Kidney (tissue), 14 donors: ENCODE data around the gene PRDM16. TPM values are rescaled to one million over a fixed set of nuclear protein-coding genes. Genes with fewer than 3 reads are reported as not detected.

Source experiments
- DNase-seq, 5 donors: peaks; one replicate each; pipeline ENCODE4 v3.0.0-alpha.2; 2013 to 2020
- FAIRE-seq: peaks from 2 replicates; lab custom pipeline; 2012; peaks lifted over from hg19 to GRCh38; lab: Jason Lieb, UNC
- H3K27ac ChIP-seq, 2 donors: one replicate each; pipeline ENCODE4 v1.7.0; 2013; ENCODE audit warnings: low read depth in 2 of 2, low read length in 2 of 2, inconsistent platforms in 1 of 2
- H3K27me3 ChIP-seq: one replicate; pipeline ENCODE4 v1.7.1; 2013; ENCODE audit warnings: low read length, inconsistent platforms; ENCODE audit not compliant: control insufficient read depth, insufficient read depth
- H3K36me3 ChIP-seq, 3 donors: one replicate each; pipeline versions ENCODE4 v1.7.0 to v1.7.1; 2013; ENCODE audit warnings: low read length in 3 of 3, control low read depth in 1 of 3, inconsistent platforms in 1 of 3; ENCODE audit not compliant: insufficient read depth in 3 of 3, control insufficient read depth in 2 of 3
- H3K4me1 ChIP-seq, 3 donors: one replicate each; pipeline versions ENCODE4 v1.7.0 to v1.7.1; 2013; ENCODE audit warnings: low read length in 3 of 3, inconsistent platforms in 1 of 3, low read depth in 1 of 3; ENCODE audit not compliant: control insufficient read depth in 2 of 3, insufficient read depth in 2 of 3
- H3K4me3 ChIP-seq, 3 donors: one replicate each; pipeline versions ENCODE4 v1.7.0 to v1.8.1; 2013; ENCODE audit warnings: low read length in 3 of 3, control low read depth in 1 of 3, inconsistent platforms in 1 of 3
- H3K9ac ChIP-seq, 3 donors: one replicate each; pipeline versions ENCODE4 v1.7.0 to v1.7.1; 2013; ENCODE audit warnings: low read length in 3 of 3, control low read depth in 1 of 3, inconsistent platforms in 1 of 3
- H3K9me3 ChIP-seq, 3 donors: one replicate each; pipeline versions ENCODE4 v1.7.0 to v1.7.1; 2013; ENCODE audit warnings: low read length in 3 of 3, control low read depth in 1 of 3, inconsistent platforms in 1 of 3; ENCODE audit not compliant: control insufficient read depth in 2 of 3, insufficient read depth in 1 of 3
- intact Hi-C: fragments of 100-400 bp; cut with DNase I; formaldehyde crosslinking; loops from one replicate; pipeline ENCODE4 v1.11.1; 2022
- polyA plus RNA-seq: library from polyadenylated mRNA; stranded (reverse); fragments of 350-450 nt; fragmentation: Illumina TruSeq; extraction: RNeasy Lipid Tissue Mini Kit (QIAGEN cat#74804); gene quantifications from one replicate; pipeline ENCODE4 v1.2.3, GENCODE V29; 2014; ENCODE audit warnings: low read depth, low replicate concordance; ENCODE audit not compliant: insufficient read depth
- total RNA-seq: library from RNA; stranded (reverse); fragmentation: NEBNext Ultra II Directional; extraction: Animal tissue kit (Norgen Biotek cat#: 25700); gene quantifications from one replicate; pipeline ENCODE4 v1.2.1, GENCODE V29; 2021
- TF ChIP-seq, protein P1 (sequence below): IDR thresholded peaks from 3 replicates; pipeline ENCODE4 v1.5.1; 2012; ENCODE audit warnings: mild to moderate bottlenecking, moderate library complexity, borderline replicate concordance; ENCODE audit not compliant: insufficient read depth; ENCODE audit errors: extremely low read depth
- donor health status: control.
- donor health status: control.
- donor health status: control.
- donor health status: control.
- donor health status: control.
- donor health status: DM: yes; HTN: yes; CAD: no.
- donor health status: Normal renal cell carcinoma (clear cell type).

The PRDM16 gene
- total and polyA plus RNA-seq, 2 donors from 2014 or later: 3.0 to 21.9 TPM

DNA sequence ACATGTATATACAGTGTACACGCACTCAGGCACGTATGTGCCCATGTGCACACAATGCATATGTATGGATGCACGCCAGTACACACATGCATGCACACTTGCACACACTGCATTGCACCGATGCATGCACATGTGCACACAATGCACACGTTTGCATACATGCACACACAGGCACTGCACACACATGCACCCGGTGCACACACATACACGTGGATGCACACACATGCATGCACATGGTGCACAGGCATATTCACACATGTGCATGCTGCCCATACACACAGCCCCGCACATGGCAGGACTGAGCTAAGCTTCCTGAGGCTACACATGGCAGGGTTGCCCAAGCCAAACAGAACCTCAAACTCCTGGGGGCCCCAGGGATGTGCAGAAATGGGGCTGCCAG, 405.0 kb downstream of the PRDM16 start:
- DNase-seq: no peak
- no peak for FAIRE-seq
- no peaks in the 10 kb centered on the region for H3K9me3 ChIP-seq
- peaks cover 3 to 24% (median 4%) of the 10 kb centered on the region in 3 donors for H3K36me3 ChIP-seq
- H3K27me3 ChIP-seq: no peaks in the 10 kb centered on the region
- H3K27ac ChIP-seq: no peak overlapping the region
- no peak overlapping the region for H3K4me3 ChIP-seq
- peaks cover 0 to 2% (median 0%) of the 10 kb centered on the region in 3 donors for H3K4me1 ChIP-seq
- TF ChIP-seq, protein P1, sequence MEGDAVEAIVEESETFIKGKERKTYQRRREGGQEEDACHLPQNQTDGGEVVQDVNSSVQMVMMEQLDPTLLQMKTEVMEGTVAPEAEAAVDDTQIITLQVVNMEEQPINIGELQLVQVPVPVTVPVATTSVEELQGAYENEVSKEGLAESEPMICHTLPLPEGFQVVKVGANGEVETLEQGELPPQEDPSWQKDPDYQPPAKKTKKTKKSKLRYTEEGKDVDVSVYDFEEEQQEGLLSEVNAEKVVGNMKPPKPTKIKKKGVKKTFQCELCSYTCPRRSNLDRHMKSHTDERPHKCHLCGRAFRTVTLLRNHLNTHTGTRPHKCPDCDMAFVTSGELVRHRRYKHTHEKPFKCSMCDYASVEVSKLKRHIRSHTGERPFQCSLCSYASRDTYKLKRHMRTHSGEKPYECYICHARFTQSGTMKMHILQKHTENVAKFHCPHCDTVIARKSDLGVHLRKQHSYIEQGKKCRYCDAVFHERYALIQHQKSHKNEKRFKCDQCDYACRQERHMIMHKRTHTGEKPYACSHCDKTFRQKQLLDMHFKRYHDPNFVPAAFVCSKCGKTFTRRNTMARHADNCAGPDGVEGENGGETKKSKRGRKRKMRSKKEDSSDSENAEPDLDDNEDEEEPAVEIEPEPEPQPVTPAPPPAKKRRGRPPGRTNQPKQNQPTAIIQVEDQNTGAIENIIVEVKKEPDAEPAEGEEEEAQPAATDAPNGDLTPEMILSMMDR: no peak
- intact Hi-C loops: no loop called here
- H3K9ac ChIP-seq: no peak overlapping the region

DNA sequence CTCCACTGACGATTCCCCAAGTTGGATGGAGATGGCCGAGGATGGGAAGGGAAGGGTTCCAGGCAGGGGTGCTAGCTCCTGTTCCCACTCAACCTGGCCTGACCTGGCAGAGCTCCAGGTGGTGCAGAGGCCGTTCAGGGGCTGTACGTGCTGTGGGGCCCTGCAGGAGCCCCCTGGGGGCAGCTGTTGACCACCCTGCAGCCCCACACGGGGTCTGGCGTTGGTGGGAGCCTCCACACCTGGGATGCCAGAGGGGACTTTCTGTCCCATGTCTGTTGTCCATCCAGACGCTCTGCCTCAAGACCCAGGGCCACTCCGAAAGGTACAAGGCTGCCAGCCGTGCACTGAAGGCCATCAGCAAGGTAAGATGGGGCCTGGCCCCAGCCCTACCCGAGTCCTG, 405.4 kb downstream of the PRDM16 start:
- Histone ChIP-seq H3K9ac (no peak overlapping the region), H3K4me3 (no peak overlapping the region), H3K27me3 (no peaks in the 10 kb centered on the region), H3K9me3 (no peaks in the 10 kb centered on the region), H3K27ac (no peak overlapping the region), H3K4me1 (peaks cover 0 to 2% (median 0%) of the 10 kb centered on the region in 3 donors), H3K36me3 (peaks cover 3 to 23% (median 4%) of the 10 kb centered on the region in 3 donors)
- TF ChIP-seq, protein P1: no peak
- FAIRE-seq: no peak
- no peak for DNase-seq
- intact Hi-C loops: no loop called here

DNA sequence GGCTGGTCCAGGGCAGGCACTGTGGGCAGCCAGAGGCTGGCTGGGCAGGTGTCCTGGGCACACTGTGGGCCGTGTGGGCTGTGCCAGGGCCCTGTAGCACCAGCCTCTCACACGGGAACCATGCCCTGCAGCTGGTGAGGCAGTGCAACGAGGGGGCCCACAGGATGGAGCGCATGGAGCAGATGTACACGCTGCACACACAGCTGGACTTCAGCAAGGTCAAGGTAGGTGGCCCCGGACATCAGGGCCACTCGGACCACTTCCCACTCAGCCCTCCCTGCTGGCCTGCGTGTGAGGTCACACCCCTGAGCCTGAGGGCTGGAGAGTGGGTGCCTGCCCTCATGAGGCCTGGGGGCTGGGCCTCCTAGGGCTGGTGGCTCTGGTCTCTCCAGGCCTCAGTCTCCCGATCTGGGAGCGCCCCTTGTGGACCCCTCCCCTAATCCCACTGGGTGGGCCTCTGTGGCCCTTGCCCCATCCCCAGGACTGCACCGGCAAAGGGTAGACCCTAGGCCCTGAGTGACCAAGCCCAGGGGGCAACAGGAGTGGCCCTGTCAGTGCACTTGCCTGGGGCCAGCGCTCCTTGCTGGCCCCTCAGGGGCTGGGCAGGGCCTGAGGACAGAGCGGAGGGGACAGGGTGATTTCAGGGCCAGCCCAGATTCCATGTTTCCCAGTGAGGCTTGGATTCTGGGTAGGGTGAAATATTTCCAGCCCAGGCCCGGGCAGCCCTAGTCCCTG, 407.0 kb downstream of the PRDM16 start:
- H3K9ac ChIP-seq: no peak overlapping the region
- TF ChIP-seq, protein P1: no peak
- H3K27me3 ChIP-seq: no peaks in the 10 kb centered on the region
- H3K9me3 ChIP-seq: no peaks in the 10 kb centered on the region
- H3K36me3 ChIP-seq: peaks cover 3 to 18% (median 4%) of the 10 kb centered on the region in 3 donors
- peaks cover 0 to 3% (median 0%) of the 10 kb centered on the region in 3 donors for H3K4me1 ChIP-seq
- no peak overlapping the region for H3K27ac ChIP-seq
- no peak for FAIRE-seq
- no peak overlapping the region for H3K4me3 ChIP-seq
- intact Hi-C loops: no loop called here
- no peak for DNase-seq

DNA sequence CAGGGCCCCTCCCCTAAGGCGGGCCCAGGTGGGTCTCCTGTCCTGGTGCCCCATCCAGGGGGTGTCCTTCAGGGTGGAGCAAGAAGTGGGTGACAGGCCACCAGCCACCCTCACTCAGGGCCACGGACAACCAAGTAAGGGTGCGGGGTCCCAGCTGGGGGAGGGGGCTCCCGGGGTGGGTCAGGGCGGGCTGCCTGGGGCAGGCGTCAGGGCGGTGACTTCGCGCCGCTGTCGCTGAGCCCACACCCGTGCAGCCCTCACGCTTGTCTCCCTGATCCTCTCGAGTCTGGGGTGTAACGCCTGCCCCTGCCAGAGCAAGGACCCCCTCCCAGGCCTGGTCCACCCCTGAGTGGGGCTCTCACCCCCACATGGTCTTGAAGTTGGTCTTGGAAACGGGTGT, 407.7 kb downstream of the PRDM16 start:
- no peak overlapping the region for H3K27ac ChIP-seq
- TF ChIP-seq, protein P1: no peak
- H3K4me1 ChIP-seq: peaks cover 0 to 3% (median 0%) of the 10 kb centered on the region in 3 donors
- no peak for DNase-seq
- H3K4me3 ChIP-seq: no peak overlapping the region
- no peak for FAIRE-seq
- H3K36me3 ChIP-seq: peaks cover 3 to 18% (median 4%) of the 10 kb centered on the region in 3 donors
- intact Hi-C loops: no loop called here
- no peaks in the 10 kb centered on the region for H3K27me3 ChIP-seq
- no peaks in the 10 kb centered on the region for H3K9me3 ChIP-seq
- no peak overlapping the region for H3K9ac ChIP-seq
